Measurements from ENCODE around the gene FBXL3. TPM values are rescaled to one million over a fixed set of nuclear protein-coding genes. Genes with fewer than 3 reads are reported as not detected.

FBXL3 gene
- polyA plus RNA-seq, 1 of the 3 experiments (the other 2 are of a cell fraction) = 13.6 TPM

DNA sequence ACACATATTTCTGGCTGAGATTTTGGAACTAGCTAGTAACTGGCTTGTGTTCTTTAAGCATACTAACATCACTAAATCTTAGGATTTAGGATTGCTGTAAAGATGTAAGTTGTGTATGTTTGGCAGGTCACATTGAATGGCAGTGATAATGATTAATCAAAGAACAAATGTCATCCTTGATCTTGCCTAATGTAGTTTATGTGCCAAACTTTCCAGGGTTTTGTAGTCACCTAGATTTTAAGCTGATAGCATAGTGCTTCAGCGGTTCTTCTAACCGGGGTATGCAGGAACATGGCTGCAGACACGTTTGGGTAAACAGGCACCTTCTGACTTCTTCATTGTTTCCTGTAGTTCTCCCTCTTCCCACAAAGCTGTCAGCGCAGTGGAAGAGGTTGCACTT, 25.4 kb downstream of the FBXL3 start:
- H2AFZ ChIP-seq (ENCODE audit: low read depth) = no peak overlapping the region
- H3K4me1 ChIP-seq (ENCODE audit: control insufficient read depth in 1 of 2, insufficient read depth in 2 of 2, low read depth in 1 of 2, low read length in 1 of 2) = peaks cover 0 to 6% of the 10 kb centered on the region in 2 experiments; a peak in 2 of 4 replicates
- peaks cover 48 to 63% of the 10 kb centered on the region in 2 experiments for H3K36me3 ChIP-seq (replicated peaks in 1 of 2; ENCODE audit: control insufficient read depth in 1 of 2, insufficient read depth in 2 of 2, low read length in 1 of 2)
- TF ChIP-seq EZH2phosphoT487 (IDR thresholded peaks at IDR 0.05; ENCODE audit: borderline replicate concordance, low read depth) = no peak
- TF ChIP-seq TAF1 (IDR thresholded peaks at IDR 0.05; ENCODE audit: borderline replicate concordance, low read depth, low read length) = no peak
- TF ChIP-seq, protein P1, sequence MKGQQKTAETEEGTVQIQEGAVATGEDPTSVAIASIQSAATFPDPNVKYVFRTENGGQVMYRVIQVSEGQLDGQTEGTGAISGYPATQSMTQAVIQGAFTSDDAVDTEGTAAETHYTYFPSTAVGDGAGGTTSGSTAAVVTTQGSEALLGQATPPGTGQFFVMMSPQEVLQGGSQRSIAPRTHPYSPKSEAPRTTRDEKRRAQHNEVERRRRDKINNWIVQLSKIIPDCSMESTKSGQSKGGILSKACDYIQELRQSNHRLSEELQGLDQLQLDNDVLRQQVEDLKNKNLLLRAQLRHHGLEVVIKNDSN (IDR thresholded peaks at IDR 0.05; ENCODE audit: borderline replicate concordance, low read depth) = no peak
- TF ChIP-seq RCOR1 (IDR thresholded peaks at IDR 0.05; ENCODE audit: low read length) = no peak
- TF ChIP-seq GATA2 (CRISPR knock-in tag; IDR thresholded peaks at IDR 0.05) = no peak
- no peak for TF ChIP-seq FOXJ3 (CRISPR knock-in tag; IDR thresholded peaks at IDR 0.05)
- no peak for TF ChIP-seq RAD21 (IDR thresholded peaks at IDR 0.05; ENCODE audit: low read length)
- no peak for TF ChIP-seq RXRA (IDR thresholded peaks at IDR 0.05; ENCODE audit: borderline replicate concordance, low read depth)
- no peak for TF ChIP-seq TEAD4 (IDR thresholded peaks at IDR 0.05; ENCODE audit: borderline replicate concordance, insufficient read depth)
- TF ChIP-seq ELF1 (IDR thresholded peaks at IDR 0.05) = no peak
- peak overlapping the region in 1 of 2 experiments; percentile 16; a peak in 1 of 4 replicates for H3K27ac ChIP-seq (ENCODE audit: low read depth in 2 of 2, low read length in 1 of 2)
- peaks cover 22% of the 10 kb centered on the region for H3F3A ChIP-seq (replicated peaks; ENCODE audit: insufficient read depth)
- ChIA-PET CTCF (interaction anchor here (0.6 to 4.8 kb wide), 11 partner anchors 8 to 1306 kb away, joined by 3 to 19 read pairs (median 4); no protein-coding TSS in a partner anchor), POLR2A (interaction anchor here (0.7 kb wide), 1 partner anchor 54 kb away, joined by 3 read pairs; no protein-coding TSS in a partner anchor)
- no peaks in the 10 kb centered on the region for H3K9me2 ChIP-seq
- peaks cover 24% of the 10 kb centered on the region; the same call in 1 of the 2 replicates for H3K79me2 ChIP-seq (ENCODE audit: insufficient read depth)
- 86% methylated on average over 4 of the region's 4 CpGs for WGBS (ENCODE audit: low lambda C conversion rate)
- H3K27me3 ChIP-seq (ENCODE audit: insufficient read depth) = no peaks in the 10 kb centered on the region
- no peaks in the 10 kb centered on the region for H3K9me3 ChIP-seq
- peaks cover 11% of the 10 kb centered on the region; the same call in 1 of the 2 replicates for H4K20me1 ChIP-seq (ENCODE audit: insufficient read depth)
- no peak for DNase-seq
- H3K9ac ChIP-seq = no peak overlapping the region
- no peak overlapping the region for H3K4me3 ChIP-seq (ENCODE audit: low read depth in 2 of 2, low read length in 1 of 2)
- no peak overlapping the region for H3K4me2 ChIP-seq

DNA sequence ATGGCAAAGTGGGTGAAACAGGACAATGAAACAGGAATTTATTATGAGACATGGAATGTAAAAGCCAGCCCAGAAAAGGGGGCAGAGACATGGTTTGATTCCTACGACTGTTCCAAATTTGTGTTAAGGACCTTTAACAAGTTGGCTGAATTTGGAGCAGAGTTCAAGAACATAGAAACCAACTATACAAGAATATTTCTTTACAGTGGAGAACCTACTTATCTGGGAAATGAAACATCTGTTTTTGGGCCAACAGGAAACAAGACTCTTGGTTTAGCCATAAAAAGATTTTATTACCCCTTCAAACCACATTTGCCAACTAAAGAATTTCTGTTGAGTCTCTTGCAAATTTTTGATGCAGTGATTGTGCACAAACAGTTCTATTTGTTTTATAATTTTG, 26.5 kb downstream of the FBXL3 start:
- Histone ChIP-seq H3K79me2 (ENCODE audit: insufficient read depth) (peaks cover 20% of the 10 kb centered on the region; the same call in 1 of the 2 replicates), H3K4me1 (ENCODE audit: control insufficient read depth in 1 of 2, insufficient read depth in 2 of 2, low read depth in 1 of 2, low read length in 1 of 2) (peaks cover 0 to 6% of the 10 kb centered on the region in 2 experiments; a peak in 2 of 4 replicates), H3K9me3 (no peaks in the 10 kb centered on the region), H3K36me3 (replicated peaks in 1 of 2; ENCODE audit: control insufficient read depth in 1 of 2, insufficient read depth in 2 of 2, low read length in 1 of 2) (peaks cover 54 to 71% of the 10 kb centered on the region in 2 experiments), H3K4me2 (no peak overlapping the region), H3K27ac (ENCODE audit: low read depth in 2 of 2, low read length in 1 of 2) (no peak overlapping the region), H3K9ac (no peak overlapping the region), H4K20me1 (ENCODE audit: insufficient read depth) (0 out of 2 replicates have a peak, but pooled peaks cover 4% of the 10 kb centered on the region), H2AFZ (ENCODE audit: low read depth) (no peak overlapping the region), H3K4me3 (ENCODE audit: low read depth in 2 of 2, low read length in 1 of 2) (no peak overlapping the region), H3K27me3 (ENCODE audit: insufficient read depth) (no peaks in the 10 kb centered on the region), H3F3A (replicated peaks; ENCODE audit: insufficient read depth) (peaks cover 22% of the 10 kb centered on the region), H3K9me2 (no peaks in the 10 kb centered on the region)
- ChIA-PET POLR2A (no interaction called here), CTCF (interaction anchor here (3.2 to 4.8 kb wide), 2 partner anchors 7 to 20 kb away, joined by 17 read pairs; no protein-coding TSS in a partner anchor)
- WGBS (ENCODE audit: low lambda C conversion rate) = 100% methylated on average over 1 of the region's 1 CpG
- no peak for DNase-seq
- no peak for TF ChIP-seq EZH2phosphoT487 (IDR thresholded peaks at IDR 0.05; ENCODE audit: borderline replicate concordance, low read depth)
- TF ChIP-seq, protein P2, sequence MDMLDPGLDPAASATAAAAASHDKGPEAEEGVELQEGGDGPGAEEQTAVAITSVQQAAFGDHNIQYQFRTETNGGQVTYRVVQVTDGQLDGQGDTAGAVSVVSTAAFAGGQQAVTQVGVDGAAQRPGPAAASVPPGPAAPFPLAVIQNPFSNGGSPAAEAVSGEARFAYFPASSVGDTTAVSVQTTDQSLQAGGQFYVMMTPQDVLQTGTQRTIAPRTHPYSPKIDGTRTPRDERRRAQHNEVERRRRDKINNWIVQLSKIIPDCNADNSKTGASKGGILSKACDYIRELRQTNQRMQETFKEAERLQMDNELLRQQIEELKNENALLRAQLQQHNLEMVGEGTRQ (IDR thresholded peaks at IDR 0.05; ENCODE audit: borderline replicate concordance, low read depth, low read length) = no peak
- no peak for TF ChIP-seq CHD2 (IDR thresholded peaks at IDR 0.05; ENCODE audit: low read length, partially characterized antibody)
- no peak for TF ChIP-seq TCF12 (IDR thresholded peaks at IDR 0.05)
- TF ChIP-seq, protein P3, sequence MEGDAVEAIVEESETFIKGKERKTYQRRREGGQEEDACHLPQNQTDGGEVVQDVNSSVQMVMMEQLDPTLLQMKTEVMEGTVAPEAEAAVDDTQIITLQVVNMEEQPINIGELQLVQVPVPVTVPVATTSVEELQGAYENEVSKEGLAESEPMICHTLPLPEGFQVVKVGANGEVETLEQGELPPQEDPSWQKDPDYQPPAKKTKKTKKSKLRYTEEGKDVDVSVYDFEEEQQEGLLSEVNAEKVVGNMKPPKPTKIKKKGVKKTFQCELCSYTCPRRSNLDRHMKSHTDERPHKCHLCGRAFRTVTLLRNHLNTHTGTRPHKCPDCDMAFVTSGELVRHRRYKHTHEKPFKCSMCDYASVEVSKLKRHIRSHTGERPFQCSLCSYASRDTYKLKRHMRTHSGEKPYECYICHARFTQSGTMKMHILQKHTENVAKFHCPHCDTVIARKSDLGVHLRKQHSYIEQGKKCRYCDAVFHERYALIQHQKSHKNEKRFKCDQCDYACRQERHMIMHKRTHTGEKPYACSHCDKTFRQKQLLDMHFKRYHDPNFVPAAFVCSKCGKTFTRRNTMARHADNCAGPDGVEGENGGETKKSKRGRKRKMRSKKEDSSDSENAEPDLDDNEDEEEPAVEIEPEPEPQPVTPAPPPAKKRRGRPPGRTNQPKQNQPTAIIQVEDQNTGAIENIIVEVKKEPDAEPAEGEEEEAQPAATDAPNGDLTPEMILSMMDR (IDR thresholded peaks at IDR 0.05) = no peak
- TF ChIP-seq FOXJ3 (CRISPR knock-in tag; IDR thresholded peaks at IDR 0.05) = no peak
- no peak for TF ChIP-seq TAF1 (IDR thresholded peaks at IDR 0.05; ENCODE audit: borderline replicate concordance, low read depth, low read length)
- TF ChIP-seq, protein P4, sequence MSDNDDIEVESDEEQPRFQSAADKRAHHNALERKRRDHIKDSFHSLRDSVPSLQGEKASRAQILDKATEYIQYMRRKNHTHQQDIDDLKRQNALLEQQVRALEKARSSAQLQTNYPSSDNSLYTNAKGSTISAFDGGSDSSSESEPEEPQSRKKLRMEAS (IDR thresholded peaks at IDR 0.05; ENCODE audit: low read depth) = no peak
- no peak for TF ChIP-seq GABPA (IDR thresholded peaks at IDR 0.05; ENCODE audit: low read depth)
- no peak for TF ChIP-seq RFX5 (IDR thresholded peaks at IDR 0.05; ENCODE audit: low read length)
- no peak for TF ChIP-seq YY1 (IDR thresholded peaks at IDR 0.05; ENCODE audit: low read depth)
- TF ChIP-seq GATA2 (CRISPR knock-in tag; IDR thresholded peaks at IDR 0.05) = no peak
- no peak for TF ChIP-seq FOSL2 (IDR thresholded peaks at IDR 0.05; ENCODE audit: borderline replicate concordance, low read depth)
- TF ChIP-seq, protein P5, sequence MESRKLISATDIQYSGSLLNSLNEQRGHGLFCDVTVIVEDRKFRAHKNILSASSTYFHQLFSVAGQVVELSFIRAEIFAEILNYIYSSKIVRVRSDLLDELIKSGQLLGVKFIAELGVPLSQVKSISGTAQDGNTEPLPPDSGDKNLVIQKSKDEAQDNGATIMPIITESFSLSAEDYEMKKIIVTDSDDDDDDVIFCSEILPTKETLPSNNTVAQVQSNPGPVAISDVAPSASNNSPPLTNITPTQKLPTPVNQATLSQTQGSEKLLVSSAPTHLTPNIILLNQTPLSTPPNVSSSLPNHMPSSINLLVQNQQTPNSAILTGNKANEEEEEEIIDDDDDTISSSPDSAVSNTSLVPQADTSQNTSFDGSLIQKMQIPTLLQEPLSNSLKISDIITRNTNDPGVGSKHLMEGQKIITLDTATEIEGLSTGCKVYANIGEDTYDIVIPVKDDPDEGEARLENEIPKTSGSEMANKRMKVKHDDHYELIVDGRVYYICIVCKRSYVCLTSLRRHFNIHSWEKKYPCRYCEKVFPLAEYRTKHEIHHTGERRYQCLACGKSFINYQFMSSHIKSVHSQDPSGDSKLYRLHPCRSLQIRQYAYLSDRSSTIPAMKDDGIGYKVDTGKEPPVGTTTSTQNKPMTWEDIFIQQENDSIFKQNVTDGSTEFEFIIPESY (IDR thresholded peaks at IDR 0.05; ENCODE audit: borderline replicate concordance, low read depth) = no peak
- TF ChIP-seq SIN3A (IDR thresholded peaks at IDR 0.05; ENCODE audit: borderline replicate concordance, low read depth, low read length) = no peak
- no peak for TF ChIP-seq EP300 (IDR thresholded peaks at IDR 0.05; ENCODE audit: borderline replicate concordance in 1 of 2, low read depth in 1 of 2, low read length in 1 of 2)
